ENCODE measurements around the gene LHFPL6.

Gene LHFPL6

GRCh38 chr13:39336207-39336606 is 266.8 kb downstream of the LHFPL6 start:
- no peak for TF ChIP-seq EGR1 (IDR thresholded peaks at IDR 0.05)
- TF ChIP-seq FOXM1 (IDR thresholded peaks at IDR 0.05; ENCODE audit: borderline replicate concordance, low read depth): no peak
- no peak for TF ChIP-seq ZBTB7A (IDR thresholded peaks at IDR 0.05; ENCODE audit: low read depth)
- TF ChIP-seq MAX (IDR thresholded peaks at IDR 0.05): no peak
- no peak for TF ChIP-seq TCF12 (IDR thresholded peaks at IDR 0.05; ENCODE audit: low read depth)
- no peak for TF ChIP-seq TEAD4 (IDR thresholded peaks at IDR 0.05)
- TF ChIP-seq NFIC (IDR thresholded peaks at IDR 0.05): no peak
- TF ChIP-seq CREB1 (IDR thresholded peaks at IDR 0.05; ENCODE audit: low read depth): no peak
- no peak for TF ChIP-seq TAF1 (IDR thresholded peaks at IDR 0.05; ENCODE audit: low read depth)
- no peak for TF ChIP-seq EP300 (IDR thresholded peaks at IDR 0.05; ENCODE audit: borderline replicate concordance)

GRCh38 chr13:39335721-39336120 is 267.3 kb downstream of the LHFPL6 start:
- TF ChIP-seq TCF12 (IDR thresholded peaks at IDR 0.05; ENCODE audit: low read depth): no peak
- TF ChIP-seq RAD21 (IDR thresholded peaks at IDR 0.05; ENCODE audit: low read depth): no peak

GRCh38 chr13:39330504-39330903 is 272.5 kb downstream of the LHFPL6 start:
- TF ChIP-seq USF1 (IDR thresholded peaks at IDR 0.05) (no peak), TEAD4 (IDR thresholded peaks at IDR 0.05) (no peak), TCF12 (IDR thresholded peaks at IDR 0.05; ENCODE audit: low read depth) (no peak), NFIC (IDR thresholded peaks at IDR 0.05) (no peak), MAX (IDR thresholded peaks at IDR 0.05) (no peak), CREB1 (IDR thresholded peaks at IDR 0.05; ENCODE audit: low read depth) (no peak), ZBTB7A (IDR thresholded peaks at IDR 0.05; ENCODE audit: low read depth) (no peak), EGR1 (IDR thresholded peaks at IDR 0.05) (no peak), EP300 (IDR thresholded peaks at IDR 0.05; ENCODE audit: borderline replicate concordance) (no peak), YY1 (IDR thresholded peaks at IDR 0.05; ENCODE audit: low read depth) (no peak), CEBPB (IDR thresholded peaks at IDR 0.05) (no peak), REST (IDR thresholded peaks at IDR 0.05; ENCODE audit: low read depth) (no peak), RAD21 (IDR thresholded peaks at IDR 0.05; ENCODE audit: low read depth) (no peak), TAF1 (IDR thresholded peaks at IDR 0.05; ENCODE audit: low read depth) (no peak), FOXM1 (IDR thresholded peaks at IDR 0.05; ENCODE audit: borderline replicate concordance, low read depth) (no peak)

GRCh38 chr13:39329182-39329639 is 273.8 kb downstream of the LHFPL6 start:
- no peak for TF ChIP-seq EGR1 (IDR thresholded peaks at IDR 0.05)
- no peak for TF ChIP-seq FOXM1 (IDR thresholded peaks at IDR 0.05; ENCODE audit: borderline replicate concordance, low read depth)
- TF ChIP-seq YY1 (IDR thresholded peaks at IDR 0.05; ENCODE audit: low read depth): no peak
- TF ChIP-seq TCF12 (IDR thresholded peaks at IDR 0.05; ENCODE audit: low read depth): no peak
- no peak for TF ChIP-seq CEBPB (IDR thresholded peaks at IDR 0.05)
- no peak for TF ChIP-seq ZBTB7A (IDR thresholded peaks at IDR 0.05; ENCODE audit: low read depth)
- TF ChIP-seq RAD21 (IDR thresholded peaks at IDR 0.05; ENCODE audit: low read depth): no peak
- no peak for TF ChIP-seq USF1 (IDR thresholded peaks at IDR 0.05)
- TF ChIP-seq TAF1 (IDR thresholded peaks at IDR 0.05; ENCODE audit: low read depth): no peak
- TF ChIP-seq MAX (IDR thresholded peaks at IDR 0.05): no peak
- no peak for TF ChIP-seq REST (IDR thresholded peaks at IDR 0.05; ENCODE audit: low read depth)
- no peak for TF ChIP-seq EP300 (IDR thresholded peaks at IDR 0.05; ENCODE audit: borderline replicate concordance)
- TF ChIP-seq TEAD4 (IDR thresholded peaks at IDR 0.05): no peak

- TF ChIP-seq TEAD4 (IDR thresholded peaks at IDR 0.05) (no peak), ZBTB7A (IDR thresholded peaks at IDR 0.05; ENCODE audit: low read depth) (no peak)
These were observed 275.9 kb downstream of the LHFPL6 start for GRCh38 chr13:39327172-39327479.

GRCh38 chr13:39326469-39327171 is 276.4 kb downstream of the LHFPL6 start:
- TF ChIP-seq NFIC (IDR thresholded peaks at IDR 0.05) (no peak), TAF1 (IDR thresholded peaks at IDR 0.05; ENCODE audit: low read depth) (no peak), TEAD4 (IDR thresholded peaks at IDR 0.05) (peak; percentile 43; the same call in 1 of the 2 replicates), RAD21 (IDR thresholded peaks at IDR 0.05; ENCODE audit: low read depth) (no peak), CREB1 (IDR thresholded peaks at IDR 0.05; ENCODE audit: low read depth) (no peak), CEBPB (IDR thresholded peaks at IDR 0.05) (no peak)
